GM21360 (cell line): ENCODE data around the gene FAM89B.
A peak's percentile ranks its signal among the peaks of the same experiment; 100 is the strongest.

Experiments used
- ATAC-seq: cut with Tn5 transposase; IDR thresholded peaks from one replicate; pipeline ENCODE4 v1.9.1; 2021; ENCODE audit warnings: mild to moderate bottlenecking, moderate library complexity; ENCODE audit not compliant: unreplicated experiment

The FAM89B gene

DNA sequence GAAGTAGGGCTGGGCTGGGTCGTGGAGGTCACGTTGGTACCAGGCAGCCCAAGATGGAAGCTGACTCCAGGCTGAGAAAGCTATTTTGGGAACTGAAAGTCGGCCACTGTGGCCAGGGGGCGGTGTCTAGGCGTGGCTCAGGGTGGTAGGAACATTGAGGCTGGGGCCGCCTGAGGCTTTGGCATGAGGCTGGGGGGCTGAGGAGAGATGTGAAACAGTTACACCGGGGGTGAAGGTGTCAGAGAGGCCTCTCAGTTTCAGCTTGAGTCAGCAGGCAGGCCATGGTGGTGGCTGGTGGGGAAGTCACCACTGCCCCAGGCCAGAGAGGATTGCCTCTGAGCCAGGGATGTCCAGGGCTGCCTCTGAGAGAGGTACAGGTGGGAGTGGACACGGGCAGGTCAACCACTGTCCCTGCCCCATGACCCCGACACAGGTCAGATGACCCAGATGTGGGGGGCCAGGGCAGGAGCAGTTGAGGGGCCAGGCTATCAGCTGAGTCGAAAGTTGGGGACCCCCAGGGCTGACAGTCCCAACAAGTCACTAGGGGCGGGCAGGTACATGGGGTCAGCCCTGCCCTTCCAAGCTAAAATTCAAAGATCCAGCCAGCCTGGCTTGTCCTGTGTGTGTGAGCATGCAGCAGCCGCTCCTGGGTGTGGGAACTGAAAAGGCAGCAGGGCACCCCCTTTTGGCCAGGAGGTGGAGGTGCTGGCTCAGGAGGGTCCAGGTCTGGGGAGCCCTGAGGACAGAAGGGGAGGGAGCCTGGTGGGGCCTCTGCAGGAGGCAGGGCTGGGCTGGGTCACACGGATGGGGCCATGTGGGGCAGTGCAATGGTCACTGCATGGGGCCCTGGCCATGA, 16.1 kb downstream of the FAM89B start:
- ATAC-seq, result peak; percentile 76

DNA sequence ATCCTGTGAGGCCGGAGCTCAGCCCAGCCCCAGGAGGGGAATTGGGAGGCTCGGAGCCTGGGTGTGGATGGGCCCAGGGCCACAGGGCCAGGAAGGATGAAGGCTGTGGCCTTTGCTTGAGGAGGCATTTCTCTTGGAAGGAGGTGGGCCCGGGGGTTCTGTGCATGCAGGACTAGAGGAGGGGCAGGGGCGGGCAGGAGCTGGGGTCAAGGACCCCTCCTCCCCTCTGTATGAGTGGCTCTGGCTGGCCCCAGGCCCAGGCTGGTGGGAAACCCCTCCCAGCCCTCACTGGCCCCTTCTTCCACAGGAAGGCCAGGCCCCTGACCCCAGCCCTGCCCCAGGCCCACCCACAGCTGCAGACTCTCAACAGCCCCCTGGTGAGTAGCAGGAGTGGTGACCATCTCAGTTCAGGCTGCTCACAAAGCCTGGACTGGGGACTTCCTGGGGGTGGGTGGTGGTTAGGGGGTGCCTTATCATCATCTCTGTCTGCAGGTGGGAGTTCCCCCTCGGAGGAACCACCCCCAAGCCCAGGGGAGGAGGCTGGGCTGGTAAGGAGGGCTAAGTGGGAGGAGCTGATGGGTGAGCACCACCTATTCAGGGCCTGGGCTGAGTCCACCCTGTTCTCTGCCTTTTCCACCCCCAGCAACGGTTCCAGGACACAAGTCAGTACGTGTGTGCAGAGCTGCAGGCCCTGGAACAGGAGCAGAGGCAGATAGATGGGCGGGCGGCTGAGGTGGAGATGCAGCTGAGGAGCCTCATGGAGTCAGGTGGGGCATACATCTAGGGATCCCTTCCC, 17.3 kb downstream of the FAM89B start:
- no peak for ATAC-seq

DNA sequence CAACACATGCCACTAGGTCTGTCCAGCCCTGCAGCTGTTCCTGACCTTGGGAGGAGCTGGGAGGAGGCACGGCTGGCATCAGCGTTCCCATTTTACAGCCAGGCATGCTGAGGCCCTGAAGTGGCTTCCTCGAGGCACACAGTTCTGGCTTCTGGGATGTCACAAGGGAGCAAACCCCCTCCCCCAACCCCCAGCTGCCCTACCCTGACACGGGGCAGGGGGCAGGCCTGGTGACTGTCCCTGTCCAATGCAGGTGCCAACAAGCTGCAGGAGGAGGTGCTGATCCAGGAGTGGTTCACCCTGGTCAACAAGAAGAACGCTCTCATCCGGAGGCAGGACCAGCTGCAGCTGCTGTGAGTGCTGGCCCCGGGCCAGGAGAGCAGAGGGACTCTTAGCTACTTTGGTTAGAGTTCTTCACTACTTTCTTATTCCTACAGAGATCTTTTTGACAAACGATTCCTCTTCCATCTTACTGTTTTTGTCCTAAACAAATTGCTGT, 18.0 kb downstream of the FAM89B start:
- ATAC-seq, result no peak

- no peak for ATAC-seq
Measured at GRCh38 chr11:65591939-65592857, 19.9 kb downstream of the FAM89B start.

DNA sequence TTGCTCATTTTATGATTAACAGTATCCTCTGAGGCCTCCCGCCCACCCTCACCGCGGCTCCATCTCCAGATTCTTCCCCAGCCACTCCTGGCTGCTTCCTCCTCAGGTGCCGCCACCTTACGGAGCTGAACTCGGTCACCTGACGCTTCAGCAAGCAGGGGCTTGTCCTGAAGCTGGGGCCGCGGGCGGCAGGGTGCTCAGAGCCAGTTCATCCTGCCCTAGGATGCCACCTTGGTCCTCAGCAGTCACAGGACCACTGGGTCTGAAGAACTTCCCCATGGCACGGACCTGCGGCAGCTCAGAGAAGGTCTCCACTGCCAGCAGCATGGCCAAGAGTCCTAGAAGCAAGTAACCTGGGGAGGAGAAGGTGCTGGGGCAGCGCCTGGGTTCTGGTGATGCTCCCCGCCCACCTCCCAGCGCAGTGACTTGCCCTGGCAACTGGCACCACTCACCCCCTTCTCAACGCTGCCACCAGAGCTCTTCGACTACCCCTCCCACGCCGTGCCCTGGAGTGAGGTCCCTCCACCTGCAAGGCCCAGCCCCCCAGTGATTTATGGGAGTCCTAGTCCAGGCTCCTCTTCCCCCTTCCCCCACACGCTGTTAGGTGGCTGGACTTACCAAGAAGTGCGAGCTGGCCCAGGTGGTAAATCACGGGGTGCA, 20.6 kb downstream of the FAM89B start:
- ATAC-seq, result no peak

- no peak for ATAC-seq
Measured at GRCh38 chr11:65593518-65594414, 21.4 kb downstream of the FAM89B start.

DNA sequence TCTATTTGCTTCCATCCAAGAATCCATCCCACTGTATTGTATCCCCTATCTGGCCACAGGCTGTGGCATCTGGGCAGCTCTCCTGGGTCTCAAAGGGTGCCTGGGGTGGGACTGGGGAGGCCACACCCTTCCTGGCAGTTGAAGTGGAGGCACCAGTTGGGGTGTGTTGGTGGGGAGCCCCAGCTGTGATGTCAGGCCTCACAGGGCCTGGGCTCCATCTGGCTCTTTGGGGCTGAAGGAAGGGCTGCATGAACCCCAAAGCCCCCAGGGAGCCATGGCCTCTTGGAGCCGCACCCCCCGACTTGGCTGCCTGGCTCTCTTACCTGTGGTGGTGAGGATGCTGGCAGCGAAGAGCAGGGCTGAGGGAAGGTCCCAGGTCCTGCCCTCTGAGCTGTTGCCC, 22.8 kb downstream of the FAM89B start:
- no peak for ATAC-seq

- ATAC-seq, result no peak
Measured at GRCh38 chr11:65595543-65596281, 23.4 kb downstream of the FAM89B start, which contains the start of gene KCNK7. KCNK7 (minus strand) TSS chr11:65595800; CDS start chr11:65595772, 28 bp downstream.

GRCh38 chr11:65596520-65596919, 24.2 kb downstream of the FAM89B start:
- ATAC-seq, result no peak

DNA sequence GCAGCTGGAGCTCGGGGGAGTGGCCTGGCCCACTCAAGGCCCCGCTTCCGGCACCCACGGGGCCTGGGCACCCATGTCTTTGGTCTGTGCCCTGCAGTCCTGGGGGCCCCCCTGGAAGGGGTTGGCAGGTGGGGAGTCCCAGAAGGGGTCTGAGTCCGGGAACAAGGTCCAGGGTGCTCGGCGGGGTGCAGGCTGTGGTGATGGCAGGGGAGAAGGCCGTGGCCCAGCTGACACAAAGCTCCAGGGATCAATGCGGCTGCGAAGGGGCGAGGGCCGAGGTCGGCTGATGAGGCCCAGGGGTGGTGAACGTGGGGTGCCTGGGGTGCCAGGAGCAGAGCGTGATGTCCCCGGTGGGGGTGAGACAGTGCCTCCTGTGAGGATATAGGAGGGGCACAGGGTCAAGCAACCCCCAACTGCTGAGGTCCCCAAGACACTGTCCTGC, 25.9 kb downstream of the FAM89B start:
- ATAC-seq, result no peak

DNA sequence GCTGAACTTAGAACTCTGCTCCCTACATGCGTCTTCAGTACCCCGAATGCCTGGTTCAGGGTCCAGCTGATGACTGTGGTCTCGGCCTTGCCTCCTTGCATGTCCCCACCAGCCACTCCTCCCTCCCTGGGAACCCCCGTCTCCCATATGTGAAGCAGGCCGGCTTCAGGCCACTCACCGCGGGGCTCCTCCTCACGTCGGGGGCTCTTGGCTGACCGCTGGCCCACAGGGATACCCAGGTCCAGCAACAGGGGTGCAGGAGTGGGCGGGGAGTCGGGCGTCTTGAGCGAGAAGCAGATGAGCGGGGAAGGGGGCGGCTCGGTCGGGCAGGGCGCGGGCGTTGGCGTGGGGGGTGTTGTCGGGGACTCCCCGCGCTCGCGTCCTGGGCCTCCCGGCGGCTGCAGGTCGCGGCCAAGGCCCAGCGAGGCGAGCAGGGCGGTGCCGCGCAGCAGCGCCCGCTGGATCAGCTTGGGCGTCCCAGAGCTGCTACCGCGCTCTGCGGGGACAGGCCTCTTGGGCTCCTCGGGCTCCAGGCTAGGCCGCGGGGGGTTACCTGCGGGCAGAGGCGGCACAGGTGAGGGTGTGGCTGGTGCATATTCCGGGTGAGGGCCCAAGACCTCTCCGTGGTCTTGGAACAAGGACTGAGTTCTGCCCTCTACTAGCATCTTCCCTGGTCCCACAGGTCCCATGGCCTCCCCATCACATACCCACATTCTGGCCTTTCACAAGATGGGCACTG, 27.0 kb downstream of the FAM89B start:
- ATAC-seq, result no peak

- ATAC-seq, result no peak
Measured at GRCh38 chr11:65599955-65600246, 27.6 kb downstream of the FAM89B start.

DNA sequence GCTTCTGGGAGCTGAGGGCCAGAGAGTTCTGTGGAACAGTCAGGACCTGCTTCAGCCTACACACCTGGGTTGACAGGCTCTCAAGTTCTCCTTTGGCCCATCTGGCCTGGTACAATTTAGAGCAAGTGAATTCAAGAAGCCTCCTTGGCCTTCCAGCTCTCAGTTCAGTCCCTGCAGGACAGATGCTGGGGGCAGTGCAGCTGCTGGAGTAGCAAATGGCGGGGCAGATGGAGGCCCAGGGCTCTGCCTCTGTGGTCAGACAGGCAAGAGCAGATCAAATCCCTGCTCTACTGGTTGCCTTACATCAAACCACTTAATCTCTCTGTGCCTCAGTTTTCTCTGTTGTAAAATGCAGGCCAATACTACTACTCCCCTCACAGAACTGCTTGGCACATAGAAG, 31.9 kb downstream of the FAM89B start:
- no peak for ATAC-seq

GRCh38 chr11:65606876-65607613, 34.7 kb downstream of the FAM89B start:
- no peak for ATAC-seq

DNA sequence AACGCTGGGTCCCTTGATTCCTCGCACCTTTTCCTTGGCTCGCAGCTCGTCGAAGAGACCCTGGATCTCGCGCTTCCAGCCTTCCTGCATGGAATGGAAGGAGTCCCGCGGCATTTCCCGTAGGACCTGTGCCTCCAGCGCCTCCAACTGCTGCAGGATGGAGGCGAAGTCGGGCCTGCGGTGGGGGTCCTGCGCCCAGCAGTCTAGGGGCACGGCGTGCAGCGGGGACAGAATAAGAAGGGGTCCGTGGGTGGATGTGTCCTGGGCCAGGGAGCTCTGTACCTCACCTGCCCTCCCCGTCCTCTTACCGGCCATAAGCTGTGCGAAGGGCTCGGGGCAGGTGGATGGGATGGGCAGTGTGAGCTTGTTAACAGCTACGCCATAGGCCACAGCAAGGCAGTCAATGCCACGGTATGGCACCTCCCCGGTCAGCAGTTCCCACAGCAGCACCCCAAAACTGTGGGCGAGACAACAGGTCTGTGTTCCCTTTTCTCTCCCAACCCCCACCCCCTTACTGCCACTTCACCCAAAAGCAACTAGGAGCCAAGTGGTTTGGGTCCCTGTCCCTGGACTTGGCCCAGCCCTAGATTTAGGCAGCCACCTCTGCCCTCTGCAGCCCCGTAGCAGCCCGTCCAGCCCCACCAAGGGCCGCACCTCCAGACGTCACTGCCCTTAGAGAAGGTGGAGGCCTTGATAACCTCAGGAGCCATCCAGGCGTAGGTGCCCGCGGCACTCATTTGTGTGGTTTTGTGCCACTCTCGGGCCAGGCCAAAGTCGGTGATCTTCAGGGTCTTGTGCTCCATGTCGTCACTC, 35.5 kb downstream of the FAM89B start:
- ATAC-seq, result no peak

DNA sequence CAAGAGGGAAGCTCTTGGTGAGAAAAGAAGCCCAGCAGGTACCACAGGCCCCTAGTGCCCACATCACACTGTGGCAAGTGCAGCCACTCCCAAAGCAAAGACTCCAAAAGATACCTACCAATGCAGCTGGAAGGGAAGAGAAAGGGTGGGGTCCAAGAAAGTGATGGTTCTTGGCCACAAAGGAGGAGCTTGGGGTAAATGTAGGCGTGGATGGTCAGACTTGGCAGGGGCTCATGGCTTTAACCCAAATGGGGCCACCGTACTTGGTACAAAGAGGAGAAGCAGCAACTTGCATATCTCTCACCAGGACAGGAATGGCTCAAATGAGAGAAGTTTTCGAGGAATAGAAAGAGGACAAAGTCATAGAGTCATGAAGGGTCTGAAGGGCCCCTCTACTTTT, 36.9 kb downstream of the FAM89B start:
- ATAC-seq, result no peak
